GM18907 (cell line): ENCODE measurements around the gene HS6ST2.

Source experiments
- ATAC-seq: cut with Tn5 transposase; IDR thresholded peaks from one replicate; pipeline ENCODE4 v1.9.1; 2021; ENCODE audit warnings: mild to moderate bottlenecking, moderate library complexity; ENCODE audit not compliant: unreplicated experiment

Gene HS6ST2

GRCh38 chrX:132692066-132692465 lies 266.4 kb downstream of the HS6ST2 start:
- ATAC-seq: no peak

DNA sequence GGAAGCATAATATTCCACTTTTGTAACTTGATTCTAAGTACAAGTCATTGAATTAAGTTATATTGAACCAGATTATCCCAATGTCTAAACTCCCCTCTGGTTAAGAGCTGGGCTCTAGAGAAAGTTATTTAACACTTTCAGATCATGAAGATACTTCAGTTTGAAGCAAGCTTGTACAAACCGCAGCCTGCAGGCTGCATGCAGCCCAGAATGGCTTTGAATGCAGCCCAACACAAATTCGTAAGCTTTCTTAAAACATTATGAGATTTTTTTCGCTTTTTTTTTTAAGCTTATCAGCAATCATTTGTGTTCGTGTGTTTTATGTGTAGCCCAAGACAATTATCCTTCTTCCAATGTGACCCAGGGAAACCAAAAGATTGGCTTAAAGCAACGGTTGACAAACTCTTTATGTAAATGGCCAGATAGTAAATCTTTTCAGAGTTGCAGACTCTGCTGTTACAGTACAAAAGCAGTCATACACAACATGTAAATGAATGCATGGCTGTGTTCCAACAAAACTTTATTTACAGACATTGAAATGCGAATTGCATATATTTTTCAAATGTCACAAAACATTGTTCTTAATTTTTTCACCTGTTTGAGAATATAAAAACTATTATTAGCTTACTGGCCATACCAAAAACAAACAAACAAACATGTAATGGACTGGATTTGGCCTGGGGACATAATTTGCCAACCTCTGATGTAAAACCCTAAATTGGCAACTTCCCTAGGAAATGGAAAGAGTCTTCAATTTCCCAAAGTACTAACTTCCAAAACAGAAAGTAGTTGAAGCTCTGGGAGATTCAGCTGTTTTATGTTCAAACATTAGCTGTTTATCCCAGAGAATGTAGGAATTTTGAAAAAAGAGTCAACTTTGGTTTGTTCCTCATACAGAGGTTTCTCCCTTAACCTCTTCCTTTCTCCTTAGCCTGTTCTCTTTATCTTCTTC lies 268.5 kb downstream of the HS6ST2 start:
- ATAC-seq: no peak

GRCh38 chrX:132685276-132685675 lies 273.2 kb downstream of the HS6ST2 start:
- ATAC-seq: no peak

DNA sequence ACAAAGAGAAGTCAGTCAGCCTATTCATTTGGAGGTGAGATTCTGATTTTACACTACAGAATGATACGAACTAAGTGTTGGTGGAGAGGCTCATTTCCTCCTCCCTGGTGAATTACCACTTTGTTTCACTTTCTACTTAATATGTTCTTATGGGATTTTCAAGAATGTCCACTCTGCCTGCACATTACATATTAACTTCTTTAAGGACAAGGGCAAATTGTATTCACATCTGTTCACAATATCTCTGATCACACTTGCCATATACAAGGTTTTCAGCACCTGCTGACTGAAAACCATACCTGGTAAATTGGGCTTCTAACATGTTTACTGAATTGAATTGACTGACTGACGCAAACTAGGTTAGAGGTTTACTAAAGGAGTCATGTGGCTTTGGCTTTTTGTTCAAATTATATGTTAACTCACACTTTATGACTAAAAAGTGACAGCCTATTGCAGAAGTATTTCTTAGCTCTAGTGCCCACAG lies 281.2 kb downstream of the HS6ST2 start:
- peak; percentile 72 for ATAC-seq

DNA sequence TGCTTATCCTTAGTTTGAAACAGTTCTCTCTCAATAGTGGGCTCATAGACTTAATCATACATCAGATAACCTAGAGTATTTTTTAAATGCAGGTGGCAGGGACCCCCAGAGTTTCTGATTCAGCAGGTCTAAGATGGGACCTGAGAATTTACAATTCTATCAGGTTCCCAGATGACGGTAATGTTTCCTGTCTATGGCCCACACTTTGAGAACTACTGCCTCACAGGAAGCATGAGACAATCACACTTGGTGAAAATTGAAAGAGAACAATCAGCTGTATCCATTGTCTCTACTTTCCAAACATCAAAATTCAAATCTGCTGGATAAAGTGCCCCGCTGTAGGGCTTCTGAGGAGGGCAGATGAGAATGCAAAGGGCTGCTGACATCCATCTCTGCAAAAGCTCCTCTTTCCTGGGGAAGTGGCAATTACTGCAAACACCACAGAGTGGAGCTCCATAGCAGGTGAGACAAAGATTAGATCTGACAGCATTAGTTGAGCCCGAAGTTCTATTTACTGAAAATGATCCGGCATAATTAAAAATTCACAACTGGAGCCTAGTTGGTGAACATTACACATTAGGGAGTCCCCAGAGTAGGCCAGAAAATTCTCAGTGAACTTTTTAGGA lies 281.8 kb downstream of the HS6ST2 start:
- peak; percentile 62 for ATAC-seq

GRCh38 chrX:132676102-132676501 lies 282.3 kb downstream of the HS6ST2 start:
- ATAC-seq: no peak

GRCh38 chrX:132673331-132673730 lies 285.1 kb downstream of the HS6ST2 start:
- ATAC-seq: no peak

GRCh38 chrX:132671229-132671641 lies 287.2 kb downstream of the HS6ST2 start:
- ATAC-seq: no peak

DNA sequence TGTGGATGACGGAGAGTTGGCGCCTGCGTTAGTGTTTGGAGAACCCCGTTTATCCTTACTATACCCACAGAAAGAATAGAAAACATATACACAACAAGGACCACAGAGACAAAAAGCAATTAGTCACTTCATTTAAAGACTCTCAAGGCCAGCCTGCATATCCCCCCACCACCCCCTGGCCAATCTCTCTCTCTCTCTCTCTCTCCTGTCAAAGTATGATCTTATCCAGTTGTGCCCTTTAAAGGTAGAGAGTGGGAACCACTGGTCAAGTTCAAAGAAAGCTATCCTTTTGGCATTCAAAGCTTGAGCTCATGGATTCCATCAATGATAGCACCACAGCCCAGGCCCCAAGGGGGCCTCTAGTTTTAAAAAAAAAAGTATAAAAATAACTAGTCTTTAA lies 289.3 kb downstream of the HS6ST2 start:
- no peak for ATAC-seq

GRCh38 chrX:132668178-132668577 lies 290.3 kb downstream of the HS6ST2 start:
- ATAC-seq: no peak

DNA sequence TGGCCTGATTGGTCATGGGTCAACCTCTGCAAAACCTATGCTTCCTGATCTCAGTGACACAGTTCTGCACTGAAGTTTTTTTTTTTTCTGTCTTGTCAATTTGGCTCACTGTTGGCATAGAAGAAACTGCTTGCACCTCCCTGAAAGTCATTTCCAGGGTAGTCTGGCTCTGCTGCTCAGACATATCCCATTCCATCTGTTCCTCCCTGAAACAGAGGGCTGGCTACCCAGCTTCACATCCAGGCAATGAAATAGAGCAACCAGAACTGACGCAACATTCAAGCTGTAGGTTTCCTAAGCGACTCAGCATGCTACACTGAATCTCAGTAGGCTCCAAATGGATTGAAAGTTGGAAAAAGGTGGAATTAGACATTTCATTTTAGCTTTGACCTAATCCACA lies 292.8 kb downstream of the HS6ST2 start:
- ATAC-seq: no peak

- no peak for ATAC-seq
These were observed 294.2 kb downstream of the HS6ST2 start for GRCh38 chrX:132664273-132664672.

- no peak for ATAC-seq
These were observed 295.6 kb downstream of the HS6ST2 start for GRCh38 chrX:132662844-132663243.

GRCh38 chrX:132657876-132658275 lies 300.6 kb downstream of the HS6ST2 start:
- ATAC-seq: no peak

- ATAC-seq: no peak
These were observed 305.6 kb downstream of the HS6ST2 start for GRCh38 chrX:132652871-132653270.

DNA sequence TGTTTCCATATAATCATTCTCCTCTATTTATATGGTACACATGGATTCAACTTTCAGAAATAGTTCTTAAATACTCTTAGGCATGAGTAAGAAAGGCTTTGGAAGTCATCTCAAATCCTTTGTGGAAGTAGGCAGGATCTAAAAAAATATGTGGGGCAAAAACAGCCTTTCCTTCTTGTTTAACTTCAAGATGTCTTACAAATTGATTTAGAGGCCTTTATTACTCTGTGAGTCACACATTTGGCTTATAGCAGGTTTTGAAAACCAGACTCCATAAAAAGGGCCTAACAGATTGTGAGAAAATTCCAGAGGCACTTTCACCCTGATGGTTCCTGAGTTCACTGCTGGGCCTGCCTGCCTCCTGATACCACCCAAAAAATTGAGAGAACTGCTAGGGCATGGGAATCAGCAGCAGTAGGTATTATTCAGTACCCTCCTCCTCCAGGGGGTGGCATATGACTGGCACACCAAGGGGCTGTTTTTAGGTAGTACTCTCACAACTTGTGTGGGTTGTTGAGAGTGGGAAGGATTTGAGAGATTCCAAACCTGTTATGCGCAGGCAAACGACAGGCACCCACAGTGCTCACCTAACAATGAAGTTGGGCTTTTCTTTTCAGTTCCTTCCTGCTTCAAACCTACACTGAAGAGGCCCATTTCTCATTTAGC lies 306.9 kb downstream of the HS6ST2 start:
- no peak for ATAC-seq

- no peak for ATAC-seq
These were observed 309.5 kb downstream of the HS6ST2 start for GRCh38 chrX:132648895-132649294.

DNA sequence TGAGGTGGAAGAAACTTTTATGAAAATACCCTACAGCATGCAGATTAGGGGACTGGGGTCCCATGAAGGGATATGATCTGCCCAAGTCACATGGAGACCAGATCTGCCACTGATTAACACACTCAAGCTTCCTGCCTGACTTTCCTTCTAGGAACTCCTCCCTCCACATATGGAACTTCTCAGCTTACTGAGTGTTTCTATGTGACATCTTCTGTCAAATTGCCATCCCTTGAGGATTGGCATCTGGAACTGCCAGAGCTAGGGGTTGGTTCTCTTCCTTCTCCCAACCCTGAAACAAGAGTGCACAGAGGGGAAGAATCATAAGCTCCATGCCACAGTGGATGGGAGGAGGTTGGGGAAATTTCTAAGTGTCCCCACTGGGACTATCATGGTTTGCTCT lies 319.0 kb downstream of the HS6ST2 start:
- ATAC-seq: no peak

DNA sequence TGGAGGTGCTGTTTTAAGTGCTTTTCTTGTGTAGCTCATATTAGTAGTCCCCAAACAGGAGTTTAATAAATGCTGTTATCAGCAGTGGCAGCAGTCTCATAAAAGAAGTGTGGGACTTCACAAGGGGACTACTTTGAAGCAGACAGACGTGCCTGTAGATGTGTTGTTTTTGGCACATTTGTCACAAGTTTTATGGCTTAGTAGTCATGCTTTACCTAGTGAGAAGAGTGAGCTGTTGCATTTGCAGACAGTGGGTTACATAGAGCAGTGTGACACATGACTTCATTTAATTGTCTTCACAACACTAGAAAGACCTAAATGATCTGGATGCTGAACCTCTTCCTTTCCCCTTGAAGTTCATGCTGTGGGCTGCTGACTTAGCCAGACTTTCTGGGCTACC lies 320.1 kb downstream of the HS6ST2 start:
- no peak for ATAC-seq

GRCh38 chrX:132636080-132636479 lies 322.3 kb downstream of the HS6ST2 start:
- ATAC-seq: no peak

DNA sequence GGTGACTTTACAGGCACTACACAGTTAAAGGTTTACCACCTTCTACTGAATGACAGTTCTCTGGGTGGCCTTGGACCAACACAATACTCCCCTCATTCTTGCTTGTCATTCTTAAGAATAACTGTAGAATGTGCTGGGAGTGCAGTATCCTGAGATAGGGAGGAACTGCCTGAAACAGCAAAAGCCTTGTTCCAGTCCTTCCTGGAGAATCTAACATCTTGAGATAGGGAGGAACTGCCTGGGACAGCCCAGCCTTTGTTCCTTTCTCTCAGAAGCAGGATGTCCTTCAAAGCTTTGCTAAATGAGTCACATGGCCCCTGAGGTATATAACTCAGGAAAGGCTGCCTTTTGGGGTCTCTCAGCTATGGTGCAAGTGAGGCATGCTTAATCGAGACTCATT lies 323.9 kb downstream of the HS6ST2 start:
- ATAC-seq: no peak
